CD4-positive, CD25-positive, alpha-beta regulatory T cell (primary cell): Measurements from ENCODE around the gene ACTR1A. TPM values are rescaled to one million over a fixed set of nuclear protein-coding genes. Genes with fewer than 3 reads are reported as not detected.
A peak's percentile ranks its signal among the peaks of the same experiment; 100 is the strongest.

Experiments used
- ATAC-seq, 2 donors: fragments of 150-1000 bp; cut with Tn5 transposase; one replicate each; pipeline ENCODE4 v1.10.0; 2021; ENCODE audit warnings: low read depth in 2 of 2, moderate number of reproducible peaks in 2 of 2, moderate library complexity in 1 of 2
- DNase-seq, 3 donors: peaks; one replicate each; pipeline versions ENCODE4 v3.0.0 to v3.0.0-alpha.2; 2012 to 2022; ENCODE audit warnings: mixed read lengths in 1 of 3
- H3K27ac ChIP-seq: one replicate; pipeline ENCODE4 v1.7.0; 2013; ENCODE audit warnings: mild to moderate bottlenecking, low read length; ENCODE audit not compliant: insufficient read depth, poor library complexity, severe bottlenecking
- H3K27me3 ChIP-seq: one replicate; pipeline ENCODE4 v1.7.0; 2013; ENCODE audit warnings: low read length; ENCODE audit not compliant: control insufficient read depth, insufficient read depth
- H3K36me3 ChIP-seq: one replicate; pipeline ENCODE4 v1.7.0; 2013; ENCODE audit warnings: mild to moderate bottlenecking, low read length, moderate library complexity; ENCODE audit not compliant: control insufficient read depth, insufficient read depth
- H3K4me1 ChIP-seq: 2 replicates; pipeline ENCODE4 v1.7.0; 2013; ENCODE audit warnings: mild to moderate bottlenecking, low read length; ENCODE audit not compliant: insufficient read depth, control insufficient read depth, poor library complexity, severe bottlenecking
- H3K4me3 ChIP-seq: one replicate; pipeline ENCODE4 v1.7.0; 2013; ENCODE audit warnings: low read depth, mild to moderate bottlenecking, low read length, moderate library complexity
- H3K9me3 ChIP-seq, 2 experiments: 1 replicate in 1 of 2; 2 replicates in 1 of 2; pipeline ENCODE4 v1.7.0; 2013; ENCODE audit warnings: low read length in 2 of 2, mild to moderate bottlenecking in 1 of 2, moderate library complexity in 1 of 2; ENCODE audit not compliant: control insufficient read depth in 2 of 2
- H3K27ac Mint-ChIP-seq, 3 donors: one replicate each; pipeline ENCODE4 v1.8.0; 2020 to 2022; ENCODE audit warnings: mild to moderate bottlenecking in 3 of 3, mixed read lengths in 3 of 3, moderate library complexity in 2 of 3
- H3K27me3 Mint-ChIP-seq: one replicate; pipeline ENCODE4 v1.8.0; 2022; ENCODE audit warnings: mild to moderate bottlenecking, mixed read lengths
- H3K36me3 Mint-ChIP-seq: one replicate; pipeline ENCODE4 v1.8.0; 2020; ENCODE audit warnings: mixed read lengths
- H3K4me1 Mint-ChIP-seq, 4 donors: one replicate each; pipeline ENCODE4 v1.8.0; 2020 to 2022; ENCODE audit warnings: mixed read lengths in 4 of 4, mild to moderate bottlenecking in 1 of 4
- H3K4me3 Mint-ChIP-seq, 4 donors: one replicate each; pipeline ENCODE4 v1.8.0; 2020 to 2022; ENCODE audit warnings: mild to moderate bottlenecking in 4 of 4, mixed read lengths in 4 of 4, moderate library complexity in 3 of 4
- H3K9me3 Mint-ChIP-seq, 7 donors: one replicate each; pipeline ENCODE4 v1.8.0; 2020 to 2022; ENCODE audit warnings: mixed read lengths in 7 of 7, mild to moderate bottlenecking in 3 of 7, moderate library complexity in 2 of 7
- polyA plus RNA-seq, 4 donors: library from polyadenylated mRNA; unstranded; fragments of 300-500 nt; fragmentation: Illumina TruSeq; gene quantifications; one replicate each; pipeline ENCODE4 v1.2.3, GENCODE V29; 2021
- total RNA-seq: library from RNA; stranded (reverse); gene quantifications from one replicate; pipeline ENCODE4 v1.2.3, GENCODE V29; 2022

ACTR1A gene
- total RNA-seq (63.0 TPM), polyA plus RNA-seq (10 to 100 TPM; 67.9 to 77.9 (median 75.6) TPM)

- H3K27me3 ChIP-seq: no peaks in the 10 kb centered on the region
- H3K4me3 ChIP-seq: peak within 1 kb of the TSS; percentile 98
- H3K9me3 ChIP-seq: no peaks in the 10 kb centered on the region
- H3K4me1 ChIP-seq: peaks cover 50% of the 10 kb centered on the region
- no peaks in the 10 kb centered on the region for H3K27me3 Mint-ChIP-seq
- H3K9me3 Mint-ChIP-seq: no peaks in the 10 kb centered on the region
- DNase-seq (peak; percentile 93 to 98 (median 98)), ATAC-seq (peak; percentile 57 to 62)
- H3K36me3 ChIP-seq: peaks cover 13% of the 10 kb centered on the region
- no peak within 1 kb of the TSS for H3K4me3 Mint-ChIP-seq
- H3K4me1 Mint-ChIP-seq: peaks cover 0 to 58% (median 25%) of the 10 kb centered on the region in 4 donors
- no peaks in the 10 kb centered on the region for H3K36me3 Mint-ChIP-seq
- peak within 1 kb of the TSS; percentile 89 for H3K27ac ChIP-seq
- H3K27ac Mint-ChIP-seq: no peak within 1 kb of the TSS
These were observed at the start of gene ACTR1A for GRCh38 chr10:102502337-102503151. TSS of gene ACTR1A (minus strand) at chr10:102502712. CDS start at chr10:102502647, 65 bp downstream.

GRCh38 chr10:102550636-102551210, 48.2 kb upstream of the ACTR1A start:
- Histone ChIP-seq H3K27me3 (no peaks in the 10 kb centered on the region), H3K9me3 (no peaks in the 10 kb centered on the region), H3K4me3 (no peak overlapping the region), H3K27ac (no peak overlapping the region), H3K4me1 (no peaks in the 10 kb centered on the region), H3K36me3 (peaks cover 5% of the 10 kb centered on the region)
- Mint-ChIP-seq H3K27me3 (no peaks in the 10 kb centered on the region), H3K36me3 (peaks cover 29% of the 10 kb centered on the region), H3K4me3 (no peak overlapping the region), H3K27ac (no peak overlapping the region), H3K9me3 (no peaks in the 10 kb centered on the region), H3K4me1 (peaks cover 4 to 12% (median 6%) of the 10 kb centered on the region in 4 donors)
- DNase-seq: no peak
- no peak for ATAC-seq

DNA sequence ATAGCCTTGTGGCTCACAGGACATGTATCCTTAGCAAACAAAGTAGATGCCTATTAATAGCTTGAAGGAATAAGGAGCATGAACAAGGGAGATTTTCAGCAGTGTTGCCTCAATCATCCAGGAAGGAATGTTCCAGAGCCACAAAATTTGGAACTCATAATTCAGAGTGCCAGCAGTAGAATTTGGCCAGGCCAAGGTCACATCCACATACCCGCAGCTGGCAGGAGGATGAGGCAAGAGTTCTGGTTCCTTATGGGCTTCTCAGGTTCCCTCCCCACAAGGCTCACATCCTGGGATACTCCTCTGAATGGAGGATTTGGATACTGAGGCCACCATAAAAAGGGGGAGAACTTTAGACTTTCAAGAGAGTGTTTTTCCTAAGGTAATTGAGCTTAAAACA, 47.0 kb upstream of the ACTR1A start:
- no peaks in the 10 kb centered on the region for H3K4me1 ChIP-seq

DNA sequence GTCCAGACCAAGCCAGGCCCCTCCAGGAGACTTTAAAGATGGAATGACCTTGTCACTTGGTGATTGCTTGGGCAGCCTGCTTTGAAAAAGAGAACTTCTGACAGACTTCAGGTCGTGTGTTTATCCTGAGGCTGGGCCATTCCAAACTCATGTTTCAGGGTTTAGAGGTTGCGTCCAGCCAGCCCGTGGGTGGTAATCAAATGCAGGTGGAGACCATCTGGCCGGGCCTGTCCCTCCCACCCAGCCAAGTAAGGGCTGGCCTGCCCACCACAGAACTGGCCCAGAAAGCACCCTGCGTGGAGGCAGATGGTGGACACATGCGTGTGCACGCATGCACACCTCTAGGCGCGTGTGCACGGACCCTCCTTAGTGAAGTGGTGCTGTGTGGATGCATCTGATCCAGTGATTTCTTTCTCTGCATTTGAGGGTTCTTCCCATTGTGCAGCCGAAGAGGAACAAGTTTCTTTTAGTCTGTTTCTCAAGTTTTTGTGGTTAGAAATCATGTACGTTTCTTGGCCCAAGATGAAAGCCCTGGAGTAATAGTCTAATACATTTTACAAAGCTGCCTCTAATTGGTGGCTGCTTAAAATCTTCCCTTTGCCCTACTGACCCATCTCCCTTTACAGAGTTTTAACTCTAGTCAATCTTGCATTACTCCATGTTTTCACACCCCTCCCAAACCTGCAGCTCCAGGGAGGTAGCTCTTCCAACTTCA, 44.3 kb upstream of the ACTR1A start:
- Mint-ChIP-seq H3K9me3 (no peaks in the 10 kb centered on the region), H3K27ac (no peak overlapping the region), H3K36me3 (peaks cover 31% of the 10 kb centered on the region), H3K4me1 (peaks cover 4 to 16% (median 10%) of the 10 kb centered on the region in 4 donors), H3K27me3 (no peaks in the 10 kb centered on the region), H3K4me3 (no peak overlapping the region)
- H3K36me3 ChIP-seq: peaks cover 5% of the 10 kb centered on the region
- H3K4me1 ChIP-seq: no peaks in the 10 kb centered on the region
- no peaks in the 10 kb centered on the region for H3K27me3 ChIP-seq
- no peak overlapping the region for H3K27ac ChIP-seq
- no peaks in the 10 kb centered on the region for H3K9me3 ChIP-seq
- ATAC-seq (no peak), DNase-seq (no peak)
- no peak overlapping the region for H3K4me3 ChIP-seq

More for the DNA sequence above, 47.0 kb upstream of the ACTR1A start:
- Mint-ChIP-seq H3K36me3 (peaks cover 31% of the 10 kb centered on the region), H3K9me3 (no peaks in the 10 kb centered on the region), H3K27ac (peak overlapping the region in 1 of 3 donors; percentile 75), H3K4me1 (peaks cover 4 to 17% (median 8%) of the 10 kb centered on the region in 4 donors), H3K4me3 (no peak overlapping the region), H3K27me3 (no peaks in the 10 kb centered on the region)
- no peak for DNase-seq
- no peaks in the 10 kb centered on the region for H3K27me3 ChIP-seq
- H3K9me3 ChIP-seq: no peaks in the 10 kb centered on the region
- peaks cover 5% of the 10 kb centered on the region for H3K36me3 ChIP-seq
- H3K4me3 ChIP-seq: no peak overlapping the region
- H3K27ac ChIP-seq: no peak overlapping the region
- no peak for ATAC-seq

- H3K4me3 Mint-ChIP-seq: no peak overlapping the region
- Histone ChIP-seq H3K36me3 (peaks cover 3% of the 10 kb centered on the region), H3K4me3 (no peak overlapping the region), H3K9me3 (no peaks in the 10 kb centered on the region), H3K27me3 (no peaks in the 10 kb centered on the region), H3K27ac (no peak overlapping the region), H3K4me1 (no peaks in the 10 kb centered on the region)
- peaks cover 31% of the 10 kb centered on the region for H3K36me3 Mint-ChIP-seq
- no peak overlapping the region for H3K27ac Mint-ChIP-seq
- peaks cover 4 to 17% (median 10%) of the 10 kb centered on the region in 4 donors for H3K4me1 Mint-ChIP-seq
- ATAC-seq (no peak), DNase-seq (no peak)
- no peaks in the 10 kb centered on the region for H3K27me3 Mint-ChIP-seq
- no peaks in the 10 kb centered on the region for H3K9me3 Mint-ChIP-seq
These were observed 43.5 kb upstream of the ACTR1A start for GRCh38 chr10:102545997-102546396.

- Histone ChIP-seq H3K4me1 (no peaks in the 10 kb centered on the region), H3K27ac (no peak overlapping the region), H3K4me3 (no peak overlapping the region), H3K36me3 (no peaks in the 10 kb centered on the region), H3K27me3 (no peaks in the 10 kb centered on the region), H3K9me3 (no peaks in the 10 kb centered on the region)
- H3K27ac Mint-ChIP-seq: peak overlapping the region in 1 of 3 donors; percentile 38
- H3K4me1 Mint-ChIP-seq: peaks cover 4 to 18% (median 10%) of the 10 kb centered on the region in 4 donors
- peaks cover 28% of the 10 kb centered on the region for H3K36me3 Mint-ChIP-seq
- no peak overlapping the region for H3K4me3 Mint-ChIP-seq
- no peaks in the 10 kb centered on the region for H3K27me3 Mint-ChIP-seq
- H3K9me3 Mint-ChIP-seq: no peaks in the 10 kb centered on the region
- DNase-seq: no peak
- no peak for ATAC-seq
These were observed 42.9 kb upstream of the ACTR1A start for GRCh38 chr10:102545265-102545871.

DNA sequence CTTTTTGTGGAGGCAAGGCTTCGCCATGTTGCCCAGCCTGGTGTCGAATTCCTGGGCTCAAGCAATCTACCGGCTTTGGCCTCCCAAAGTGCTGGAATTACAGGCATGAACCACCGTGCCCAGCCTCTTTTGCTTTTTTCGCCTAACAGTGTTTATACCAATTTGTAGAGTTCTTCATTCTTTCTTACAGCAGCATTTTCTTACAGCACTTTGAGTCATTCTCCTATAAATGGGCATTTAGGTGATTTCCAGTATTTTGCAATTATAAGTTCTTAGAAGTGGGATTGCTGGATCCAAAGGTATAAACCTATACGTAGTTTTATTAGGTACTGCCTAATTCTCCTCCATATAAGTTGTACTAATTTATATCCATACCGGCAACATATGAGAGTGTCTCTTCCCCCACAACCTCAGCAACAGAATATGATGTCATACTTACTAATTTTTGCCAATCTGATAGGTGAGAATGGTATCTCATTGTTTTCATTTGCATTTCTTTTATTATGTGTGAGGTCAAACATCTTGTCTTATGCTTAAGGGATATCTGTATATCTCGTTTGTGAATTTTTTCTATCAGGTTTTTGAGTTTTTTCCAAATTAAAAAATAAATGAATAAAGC, 40.4 kb upstream of the ACTR1A start:
- DNase-seq (no peak), ATAC-seq (no peak)
- Histone ChIP-seq H3K4me3 (no peak overlapping the region), H3K9me3 (no peaks in the 10 kb centered on the region), H3K36me3 (no peaks in the 10 kb centered on the region), H3K27ac (no peak overlapping the region), H3K4me1 (no peaks in the 10 kb centered on the region), H3K27me3 (no peaks in the 10 kb centered on the region)
- Mint-ChIP-seq H3K27ac (no peak overlapping the region), H3K4me3 (no peak overlapping the region), H3K27me3 (no peaks in the 10 kb centered on the region), H3K4me1 (peaks cover 9 to 19% (median 11%) of the 10 kb centered on the region in 4 donors), H3K36me3 (peaks cover 16% of the 10 kb centered on the region), H3K9me3 (no peaks in the 10 kb centered on the region)
